ENCODE measurements around the gene DSCAM.

DNA sequence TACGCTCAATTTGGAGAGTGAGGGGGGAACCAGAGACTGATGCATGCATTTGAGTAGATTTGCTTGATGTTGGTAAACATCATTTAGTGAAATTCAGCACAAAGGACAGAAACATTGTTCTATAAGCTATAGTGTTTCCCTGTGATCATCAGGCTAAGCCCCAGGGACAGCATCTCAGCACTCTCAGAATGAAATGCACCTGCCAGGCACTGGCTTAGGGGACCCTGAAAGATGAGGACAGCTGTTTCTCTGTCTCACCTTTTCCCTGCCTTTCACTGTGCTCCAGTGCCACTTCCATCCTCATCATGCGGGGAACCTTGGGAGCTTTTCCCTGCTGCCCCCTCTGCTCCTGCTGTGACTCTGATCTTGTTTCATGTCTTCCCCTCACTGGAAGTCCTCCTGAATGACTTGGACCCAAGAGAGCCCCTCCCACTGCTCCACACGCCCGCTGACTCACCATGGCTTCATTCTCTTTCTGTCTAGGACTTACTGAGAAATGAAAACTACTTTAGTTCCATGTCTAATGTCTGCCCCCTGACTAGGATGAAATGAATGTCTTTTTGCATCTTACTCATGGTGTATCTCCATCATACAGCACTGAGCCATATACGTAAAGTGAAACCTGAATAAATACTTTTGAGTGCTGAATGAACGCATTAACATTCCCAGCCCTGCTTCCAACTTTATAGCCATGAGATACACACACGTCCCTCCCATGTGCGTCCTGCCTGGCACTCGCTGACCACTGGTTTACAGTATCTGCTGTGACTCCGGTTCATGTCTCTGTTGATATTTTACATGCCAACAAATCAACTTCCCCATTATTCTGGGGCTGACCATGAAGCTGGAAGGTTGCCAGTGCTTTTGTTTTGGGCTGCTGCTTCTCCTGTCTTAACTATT is 797.7 kb downstream of the DSCAM start:
- TF ChIP-seq POLR2A (IDR thresholded peaks at IDR 0.05) (no peak), CTCF (IDR thresholded peaks at IDR 0.05) (no peak)

Measured in uterus (tissue), 2 donors.